Parathyroid adenoma (tissue), 2 donors: ENCODE data around the gene GGT6.

Experiments used
- H2AFZ ChIP-seq: fragments of 300-600 bp; sonication (generic); one replicate; pipeline ENCODE4 v1.7.0; 2017; ENCODE audit warnings: antibody characterized with exemption, mild to moderate bottlenecking
- H3K27ac ChIP-seq: fragments of 300-600 bp; sonication (generic); one replicate; pipeline ENCODE4 v1.7.0; 2017
- H3K27me3 ChIP-seq: fragments of 300-600 bp; sonication (generic); one replicate; pipeline ENCODE4 v1.7.0; 2017; ENCODE audit warnings: low read length; ENCODE audit not compliant: control insufficient read depth, insufficient read depth
- H3K36me3 ChIP-seq: fragments of 300-600 bp; sonication (generic); one replicate; pipeline ENCODE4 v1.7.0; 2017; ENCODE audit warnings: low read length; ENCODE audit not compliant: control insufficient read depth, insufficient read depth
- H3K4me1 ChIP-seq: fragments of 300-600 bp; sonication (generic); one replicate; pipeline ENCODE4 v1.7.0; 2017; ENCODE audit warnings: control low read depth
- H3K4me2 ChIP-seq: fragments of 300-600 bp; sonication (generic); one replicate; pipeline ENCODE4 v1.7.0; 2017; ENCODE audit warnings: low read length
- H3K4me3 ChIP-seq: fragments of 300-600 bp; sonication (generic); one replicate; pipeline ENCODE4 v1.7.0; 2017; ENCODE audit warnings: low read depth, low read length
- H3K79me2 ChIP-seq: fragments of 300-600 bp; sonication (generic); one replicate; pipeline ENCODE4 v1.7.0; 2017; ENCODE audit warnings: control low read depth
- H3K9ac ChIP-seq: fragments of 300-600 bp; sonication (generic); one replicate; pipeline ENCODE4 v1.7.0; 2017; ENCODE audit warnings: mild to moderate bottlenecking
- H3K9me3 ChIP-seq: fragments of 300-600 bp; sonication (generic); one replicate; pipeline ENCODE4 v1.7.0; 2017; ENCODE audit warnings: low read length; ENCODE audit not compliant: control insufficient read depth
- CTCF ChIP-seq: fragments of 300-600 bp; sonication (generic); IDR thresholded peaks from one replicate; pipeline ENCODE4 v1.7.0; 2017; ENCODE audit warnings: antibody characterized with exemption, mild to moderate bottlenecking
- donor health status: primary hyperparathyroidism.

Gene GGT6

GRCh38 chr17:4577386-4577993 lies 17.1 kb upstream of the GGT6 start:
- TF ChIP-seq CTCF, result no peak
- H2AFZ ChIP-seq, result no peak overlapping the region
- H3K4me3 ChIP-seq, result no peak overlapping the region
- H3K9ac ChIP-seq, result no peak overlapping the region
- no peaks in the 10 kb centered on the region for H3K27me3 ChIP-seq
- no peak overlapping the region for H3K27ac ChIP-seq
- H3K79me2 ChIP-seq, result no peaks in the 10 kb centered on the region
- no peaks in the 10 kb centered on the region for H3K4me1 ChIP-seq
- no peaks in the 10 kb centered on the region for H3K9me3 ChIP-seq
- no peaks in the 10 kb centered on the region for H3K36me3 ChIP-seq
- H3K4me2 ChIP-seq, result no peak overlapping the region

DNA sequence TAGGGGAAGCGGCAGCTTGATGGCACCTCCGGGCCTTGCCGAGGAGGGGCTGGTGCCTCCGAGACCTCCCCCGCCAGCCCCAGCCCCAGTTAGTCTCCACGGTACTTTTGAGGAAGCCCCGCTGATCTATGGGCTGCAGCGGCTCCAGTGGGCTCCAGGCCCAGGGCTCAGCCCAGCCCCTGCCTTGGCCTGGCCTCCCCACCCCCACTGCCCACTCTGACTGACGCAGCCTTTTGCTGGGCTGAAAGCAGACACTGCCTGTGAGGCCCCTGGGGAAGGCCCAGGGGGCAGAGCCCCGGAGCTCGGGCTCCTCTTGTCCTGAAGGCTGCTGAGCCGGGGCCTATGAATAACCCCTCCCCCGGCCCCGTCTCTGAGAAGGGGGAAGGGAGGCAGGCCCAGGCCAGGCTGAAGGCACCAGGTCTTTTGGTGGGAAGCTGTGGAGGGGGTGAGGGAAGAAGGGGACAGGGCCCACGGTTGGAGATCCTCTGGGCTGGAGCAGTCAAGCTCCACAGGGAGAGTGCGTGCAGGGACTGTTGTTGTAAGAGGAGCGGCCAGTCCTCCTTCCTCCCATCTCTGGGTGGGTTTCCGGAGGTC lies 16.4 kb upstream of the GGT6 start:
- Histone ChIP-seq H3K9ac (no peak overlapping the region), H2AFZ (no peak overlapping the region), H3K27ac (no peak overlapping the region), H3K4me3 (no peak overlapping the region), H3K4me1 (no peaks in the 10 kb centered on the region), H3K4me2 (no peak overlapping the region), H3K27me3 (no peaks in the 10 kb centered on the region), H3K36me3 (no peaks in the 10 kb centered on the region), H3K9me3 (no peaks in the 10 kb centered on the region), H3K79me2 (no peaks in the 10 kb centered on the region)
- TF ChIP-seq CTCF, result no peak

DNA sequence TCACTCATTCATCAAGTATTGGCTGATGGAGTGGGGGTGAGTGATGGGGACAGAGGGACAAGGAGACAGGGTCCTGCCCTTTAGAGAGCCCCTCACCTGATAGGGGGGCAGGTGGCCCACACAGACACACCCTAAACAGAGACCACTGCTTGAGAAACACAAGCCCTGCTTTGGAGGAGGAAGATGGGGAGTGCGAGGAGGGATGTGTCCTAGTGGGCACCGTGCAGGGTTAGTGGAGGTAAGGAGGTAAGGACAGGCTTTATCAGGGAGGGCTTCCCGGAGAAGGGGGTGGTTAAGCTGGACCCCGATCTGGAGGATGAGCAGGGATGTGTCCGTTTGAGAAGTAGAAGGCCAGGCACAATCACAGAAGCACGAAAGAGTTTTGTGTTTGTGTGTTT lies 15.8 kb upstream of the GGT6 start:
- H3K9ac ChIP-seq, result no peak overlapping the region
- TF ChIP-seq CTCF, result no peak
- H3K4me2 ChIP-seq, result no peak overlapping the region
- H3K4me3 ChIP-seq, result no peak overlapping the region
- no peak overlapping the region for H2AFZ ChIP-seq
- H3K4me1 ChIP-seq, result no peaks in the 10 kb centered on the region
- H3K27me3 ChIP-seq, result no peaks in the 10 kb centered on the region
- H3K36me3 ChIP-seq, result no peaks in the 10 kb centered on the region
- H3K79me2 ChIP-seq, result no peaks in the 10 kb centered on the region
- no peak overlapping the region for H3K27ac ChIP-seq
- no peaks in the 10 kb centered on the region for H3K9me3 ChIP-seq

DNA sequence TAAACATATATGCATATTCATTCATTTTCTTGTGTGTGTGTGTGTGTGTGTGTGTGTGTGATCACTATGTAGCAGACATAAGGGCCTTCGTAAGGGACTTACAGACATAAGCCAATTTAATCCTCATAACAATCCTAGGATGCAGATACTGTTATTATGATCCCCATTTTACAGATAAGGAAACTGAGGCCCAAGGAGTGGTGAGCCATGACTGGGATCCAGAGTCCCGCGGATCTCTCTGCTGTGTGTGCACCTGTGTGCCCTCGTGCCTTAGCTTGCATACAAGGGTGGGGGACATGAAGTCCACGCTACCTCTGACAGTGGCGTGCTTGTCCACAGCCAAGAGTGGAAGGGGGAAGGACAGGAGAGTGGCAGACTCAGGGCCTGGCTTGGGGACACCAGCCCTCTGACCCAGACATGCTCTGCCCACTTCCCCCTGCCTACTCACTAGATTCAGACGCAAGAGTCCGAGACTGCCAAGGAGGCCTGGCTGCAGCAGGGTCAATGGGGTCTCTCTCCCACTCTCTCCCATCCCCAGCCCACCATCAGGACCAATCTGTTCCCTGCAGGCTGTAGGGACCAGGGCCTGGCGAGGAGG lies 14.2 kb upstream of the GGT6 start:
- Histone ChIP-seq H3K9ac (no peak overlapping the region), H2AFZ (no peak overlapping the region), H3K4me1 (no peaks in the 10 kb centered on the region), H3K79me2 (no peaks in the 10 kb centered on the region), H3K9me3 (no peaks in the 10 kb centered on the region), H3K4me3 (no peak overlapping the region), H3K27ac (no peak overlapping the region), H3K4me2 (no peak overlapping the region), H3K27me3 (no peaks in the 10 kb centered on the region), H3K36me3 (no peaks in the 10 kb centered on the region)
- TF ChIP-seq CTCF, result no peak

- Histone ChIP-seq H3K27me3 (no peaks in the 10 kb centered on the region), H3K79me2 (no peaks in the 10 kb centered on the region), H3K4me2 (no peak overlapping the region), H2AFZ (no peak overlapping the region), H3K9ac (no peak overlapping the region), H3K36me3 (no peaks in the 10 kb centered on the region), H3K4me1 (no peaks in the 10 kb centered on the region), H3K9me3 (no peaks in the 10 kb centered on the region), H3K4me3 (no peak overlapping the region), H3K27ac (no peak overlapping the region)
- TF ChIP-seq CTCF, result no peak
Observed at GRCh38 chr17:4573669-4574068, 13.3 kb upstream of the GGT6 start.
